HPDE6-E6E7 (cell line): Measurements from ENCODE around the gene ANKRD36B.
"Not testable (repeated sequence)": the region's sequence is repeated elsewhere in the genome, so short reads cannot be mapped to it uniquely, and the experiment has no call there.

Source experiments
- DNase-seq: peaks from one replicate; pipeline ENCODE4 v3.0.0; 2011; ENCODE audit warnings: missing footprints; ENCODE audit errors: extremely low spot score

ANKRD36B gene

GRCh38 chr2:97549058-97549457 lies 40.6 kb downstream of the ANKRD36B start:
- DNase-seq = not testable (repeated sequence)

DNA sequence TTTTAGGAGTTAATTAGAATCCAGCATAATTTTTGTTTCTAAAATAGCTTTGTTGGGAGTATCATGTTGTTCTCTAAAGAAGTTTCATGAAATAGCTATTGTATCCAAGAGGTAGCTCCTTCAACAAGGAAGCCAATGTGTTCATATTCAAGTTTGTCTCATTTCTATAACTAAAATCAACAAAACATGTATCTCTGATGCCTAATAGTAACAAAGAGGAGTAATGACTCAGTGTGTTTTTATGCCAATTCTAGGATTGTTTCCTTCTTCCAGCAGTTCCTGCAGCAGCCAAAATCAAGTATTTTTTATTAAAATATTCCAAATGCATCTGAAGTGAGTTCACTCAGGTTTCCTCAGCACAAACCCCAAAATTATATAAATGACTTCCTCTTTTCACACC lies 41.1 kb downstream of the ANKRD36B start:
- not testable (repeated sequence) for DNase-seq

DNA sequence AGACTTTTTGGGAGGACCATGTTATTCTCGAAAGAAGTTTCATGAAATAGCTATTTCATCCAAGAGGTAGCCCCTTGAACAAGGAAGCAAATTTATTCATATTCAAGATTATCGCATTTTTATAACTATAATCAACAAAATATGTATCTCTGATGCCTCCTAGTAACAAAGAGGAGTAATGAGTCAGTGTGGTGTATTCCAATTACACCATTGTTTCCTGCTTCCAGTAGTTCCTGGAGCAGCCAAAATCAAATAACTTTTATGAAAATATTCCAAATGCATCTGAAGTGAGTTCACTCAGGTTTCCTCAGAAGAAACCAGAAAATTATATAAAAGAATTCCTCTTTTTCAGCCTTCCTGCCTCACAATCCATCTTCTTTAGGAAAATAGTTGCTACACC lies 43.0 kb downstream of the ANKRD36B start:
- DNase-seq = no peak

GRCh38 chr2:97544911-97545310 lies 44.8 kb downstream of the ANKRD36B start:
- not testable (repeated sequence) for DNase-seq

DNA sequence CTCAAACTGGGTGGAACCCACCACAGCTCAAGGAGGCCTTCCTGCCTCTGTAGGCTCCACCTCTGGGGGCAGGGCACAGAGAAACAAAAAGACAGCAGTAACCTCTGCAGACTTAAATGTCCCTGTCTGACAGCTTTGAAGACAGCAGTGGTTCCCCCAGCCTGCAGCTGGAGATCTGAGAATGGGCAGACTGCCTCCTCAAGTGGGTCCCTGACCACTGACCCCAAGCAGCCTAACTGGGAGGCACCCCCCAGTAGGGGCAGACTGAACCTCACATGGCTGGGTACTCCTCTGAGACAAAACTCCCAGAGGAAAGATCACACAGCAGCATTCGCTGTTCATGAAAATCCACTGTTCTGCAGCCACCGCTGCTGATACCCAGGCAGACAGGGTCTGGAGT lies 63.8 kb downstream of the ANKRD36B start:
- DNase-seq = not testable (repeated sequence)

DNA sequence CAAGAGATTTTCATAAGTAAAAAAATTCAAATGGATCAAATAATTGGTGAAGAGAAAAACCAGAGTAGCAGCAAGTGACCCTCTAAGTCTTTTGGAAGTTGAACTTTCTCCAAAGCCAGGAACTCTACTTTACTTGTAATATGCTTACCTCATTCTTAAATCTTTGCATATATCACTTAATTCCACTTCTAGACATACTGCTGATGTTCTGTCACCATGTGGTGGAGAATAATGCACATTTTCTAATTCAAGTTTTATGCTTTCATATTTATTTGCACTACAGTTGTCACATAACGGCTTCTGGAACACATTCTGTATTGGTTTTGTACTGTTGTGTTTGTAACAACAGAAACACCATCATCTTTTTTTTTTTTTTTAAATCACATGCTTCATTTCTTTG lies 65.9 kb downstream of the ANKRD36B start:
- DNase-seq = not testable (repeated sequence)

DNA sequence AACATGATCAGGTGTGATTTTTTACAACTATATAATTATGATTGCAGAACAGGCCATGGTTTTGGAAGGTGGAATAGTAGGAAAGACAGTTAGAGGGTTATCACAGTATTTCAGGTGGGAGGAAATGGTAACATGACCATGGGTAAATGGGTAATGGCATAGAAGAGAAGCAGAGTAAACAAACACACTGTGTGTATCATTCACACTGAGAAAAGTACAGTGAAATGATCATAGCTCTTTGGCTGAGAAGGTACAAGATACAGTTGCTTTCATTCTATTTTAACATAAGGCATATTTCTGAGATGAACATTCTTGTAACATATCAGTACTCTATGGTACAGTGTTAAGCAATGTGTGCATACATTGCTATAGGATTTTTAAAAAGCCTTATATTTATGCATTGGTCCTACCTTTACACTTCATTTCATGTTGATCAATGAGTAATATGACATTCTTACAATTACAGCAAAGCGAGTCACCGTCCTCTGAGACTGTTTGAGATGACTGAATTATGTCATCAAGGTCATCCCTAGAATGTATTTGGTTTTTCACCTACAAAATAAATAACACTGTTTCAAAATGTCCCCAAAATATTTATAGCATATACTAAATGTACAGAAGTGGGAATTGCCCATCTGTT lies 66.6 kb downstream of the ANKRD36B start:
- DNase-seq = not testable (repeated sequence)

DNA sequence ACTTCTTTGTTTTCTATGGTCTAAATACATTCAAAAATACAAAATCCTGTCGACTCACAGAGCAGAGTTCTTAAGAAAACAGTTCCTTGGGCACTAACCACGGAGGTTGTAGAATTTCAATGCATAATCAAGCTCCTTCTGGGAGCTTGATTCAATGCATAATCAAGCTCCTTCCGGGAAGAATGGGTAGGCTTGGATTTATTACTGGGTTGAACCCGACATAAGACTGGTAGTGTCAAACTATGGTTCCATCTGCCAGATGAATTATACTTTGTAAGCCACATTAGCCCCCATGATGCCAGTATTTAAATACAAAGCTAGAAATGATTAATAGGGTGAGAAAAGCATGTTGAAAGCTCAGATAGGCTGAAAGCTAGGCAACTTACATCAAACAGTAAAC lies 94.0 kb downstream of the ANKRD36B start:
- not testable (repeated sequence) for DNase-seq

DNA sequence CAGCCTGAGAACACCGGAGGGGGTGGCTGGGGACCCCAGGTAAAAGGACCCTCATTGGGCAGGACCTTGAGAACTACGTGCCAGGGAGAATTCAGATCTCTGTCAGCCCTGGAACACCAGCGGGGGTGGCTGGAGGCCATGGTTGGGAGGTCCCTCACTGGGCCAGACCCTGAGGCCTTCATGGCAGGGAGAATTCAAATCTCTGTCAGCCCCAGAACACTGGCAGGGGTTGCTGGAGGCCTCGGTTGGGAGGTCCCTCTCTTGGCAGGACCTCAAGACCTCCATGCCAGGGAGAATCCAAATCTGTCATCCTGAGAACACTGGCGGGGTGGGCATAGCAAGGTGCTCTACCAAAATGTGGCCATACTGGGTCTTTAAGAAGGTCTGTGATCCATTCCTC lies 99.5 kb downstream of the ANKRD36B start:
- DNase-seq = not testable (repeated sequence)
